GM06990 (cell line): ENCODE measurements around the gene EFHD1.
"Not testable (repeated sequence)": the region's sequence is repeated elsewhere in the genome, so short reads cannot be mapped to it uniquely, and the experiment has no call there.

Experiments
- DNase-seq: peaks from one replicate; pipeline ENCODE4 v3.0.0-alpha.2; 2011; ENCODE audit not compliant: insufficient read length; ENCODE audit errors: extremely low read depth
- H3K27me3 ChIP-seq: replicated peaks from 2 replicates; pipeline ENCODE4 v1.6.0; 2011; ENCODE audit warnings: low read length; ENCODE audit not compliant: control insufficient read depth, insufficient read depth
- H3K36me3 ChIP-seq: 2 replicates; pipeline ENCODE4 v1.5.1; 2011; ENCODE audit warnings: low read length; ENCODE audit not compliant: control insufficient read depth, insufficient read depth
- H3K4me3 ChIP-seq: replicated peaks from 2 replicates; pipeline ENCODE4 v1.5.1; 2011; ENCODE audit warnings: low read depth, mild to moderate bottlenecking, control low read depth, low read length
- TF ChIP-seq, protein P1 (sequence below): IDR thresholded peaks from 2 replicates; pipeline ENCODE4 v1.5.1; 2011; ENCODE audit warnings: low read length, control low read depth, mild to moderate bottlenecking, inconsistent platforms; ENCODE audit not compliant: insufficient read depth, poor library complexity, severe bottlenecking

EFHD1 gene

DNA sequence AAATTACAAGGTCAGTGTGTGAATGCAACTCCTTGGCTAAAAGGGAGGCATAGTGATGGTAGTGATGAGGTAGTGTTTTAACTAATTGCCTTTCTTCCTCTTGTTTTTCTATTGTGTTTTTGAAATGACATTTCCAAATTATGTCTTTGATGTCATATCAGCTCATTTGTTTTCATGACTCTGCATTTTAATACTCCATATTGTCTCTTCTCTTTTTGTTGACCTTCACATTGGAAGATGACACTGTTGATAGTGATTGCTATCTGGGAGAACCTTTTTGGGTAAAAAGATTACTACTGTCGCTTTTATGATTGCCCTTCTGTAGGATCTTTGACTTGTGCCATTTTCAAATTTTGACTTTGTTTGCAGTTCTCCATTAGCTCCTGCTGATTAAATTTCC, 66.8 kb downstream of the EFHD1 start:
- Histone ChIP-seq H3K4me3 (no peak overlapping the region), H3K27me3 (no peaks in the 10 kb centered on the region), H3K36me3 (peaks cover 5% of the 10 kb centered on the region)
- DNase-seq: no peak
- TF ChIP-seq, protein P1, sequence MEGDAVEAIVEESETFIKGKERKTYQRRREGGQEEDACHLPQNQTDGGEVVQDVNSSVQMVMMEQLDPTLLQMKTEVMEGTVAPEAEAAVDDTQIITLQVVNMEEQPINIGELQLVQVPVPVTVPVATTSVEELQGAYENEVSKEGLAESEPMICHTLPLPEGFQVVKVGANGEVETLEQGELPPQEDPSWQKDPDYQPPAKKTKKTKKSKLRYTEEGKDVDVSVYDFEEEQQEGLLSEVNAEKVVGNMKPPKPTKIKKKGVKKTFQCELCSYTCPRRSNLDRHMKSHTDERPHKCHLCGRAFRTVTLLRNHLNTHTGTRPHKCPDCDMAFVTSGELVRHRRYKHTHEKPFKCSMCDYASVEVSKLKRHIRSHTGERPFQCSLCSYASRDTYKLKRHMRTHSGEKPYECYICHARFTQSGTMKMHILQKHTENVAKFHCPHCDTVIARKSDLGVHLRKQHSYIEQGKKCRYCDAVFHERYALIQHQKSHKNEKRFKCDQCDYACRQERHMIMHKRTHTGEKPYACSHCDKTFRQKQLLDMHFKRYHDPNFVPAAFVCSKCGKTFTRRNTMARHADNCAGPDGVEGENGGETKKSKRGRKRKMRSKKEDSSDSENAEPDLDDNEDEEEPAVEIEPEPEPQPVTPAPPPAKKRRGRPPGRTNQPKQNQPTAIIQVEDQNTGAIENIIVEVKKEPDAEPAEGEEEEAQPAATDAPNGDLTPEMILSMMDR: no peak

DNA sequence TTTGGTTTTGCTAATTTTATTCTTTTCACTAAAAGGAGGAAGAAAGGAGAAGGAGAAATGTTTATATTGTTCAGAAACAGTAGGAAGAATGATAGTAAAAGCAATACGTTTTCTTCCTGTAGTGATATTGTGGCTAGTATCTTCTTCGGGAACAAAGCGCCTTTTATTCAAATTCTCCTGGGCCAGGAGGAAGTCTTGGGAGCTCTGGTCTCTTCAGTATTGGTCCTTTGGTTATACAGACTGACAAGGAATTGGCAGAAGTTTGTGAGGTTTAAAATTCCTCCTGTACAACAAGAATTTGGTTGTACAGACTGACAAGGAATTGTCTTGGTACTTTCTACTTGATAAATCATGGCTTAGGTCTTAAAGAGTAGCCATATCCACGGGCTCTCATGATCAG, 73.7 kb downstream of the EFHD1 start:
- H3K27me3 ChIP-seq: no peaks in the 10 kb centered on the region
- DNase-seq: no peak
- peaks cover 9% of the 10 kb centered on the region for H3K36me3 ChIP-seq
- H3K4me3 ChIP-seq: no peak overlapping the region
- TF ChIP-seq, protein P1: no peak

DNA sequence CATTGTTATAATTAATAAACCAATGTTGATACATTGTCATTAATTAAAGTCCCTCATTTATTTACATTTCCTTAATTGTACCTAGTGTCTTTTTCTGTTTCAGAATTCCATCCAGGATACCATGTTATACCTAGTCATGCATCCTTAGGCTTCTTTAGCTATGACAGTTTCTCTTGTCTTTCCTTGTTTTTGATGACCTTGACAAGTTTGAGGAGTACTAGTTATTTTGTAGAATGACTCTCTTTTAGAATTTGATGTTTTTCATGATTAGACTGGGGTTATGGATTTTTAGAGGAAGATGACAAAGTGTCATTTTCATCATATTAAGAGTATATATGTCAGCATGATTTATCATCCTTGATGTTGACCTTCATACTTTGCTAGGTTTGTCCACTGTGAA, 80.1 kb downstream of the EFHD1 start:
- Histone ChIP-seq H3K27me3 (no peaks in the 10 kb centered on the region), H3K4me3 (no peak overlapping the region), H3K36me3 (peaks cover 6% of the 10 kb centered on the region)
- TF ChIP-seq, protein P1: no peak
- no peak for DNase-seq

DNA sequence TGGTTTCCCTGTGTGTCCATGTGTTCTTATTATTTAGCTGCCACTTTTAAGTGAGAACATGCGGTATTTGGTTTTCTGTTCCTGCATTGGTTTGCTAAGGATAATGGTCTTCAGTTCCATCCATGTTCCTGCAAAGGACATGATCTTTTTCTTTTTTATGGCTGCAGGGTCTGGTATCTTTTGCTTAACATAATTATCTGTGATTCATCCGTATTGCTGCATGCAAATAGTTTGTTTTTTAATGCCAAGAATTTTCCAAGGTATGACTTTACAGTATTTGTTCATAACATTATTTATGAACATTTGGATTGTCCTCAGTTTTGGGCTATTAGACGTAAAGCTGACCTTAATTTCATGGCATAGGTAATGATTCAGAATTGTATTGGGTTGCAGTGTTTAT, 81.6 kb downstream of the EFHD1 start:
- DNase-seq: no peak
- H3K27me3 ChIP-seq: no peaks in the 10 kb centered on the region
- peaks cover 6% of the 10 kb centered on the region for H3K36me3 ChIP-seq
- H3K4me3 ChIP-seq: no peak overlapping the region
- TF ChIP-seq, protein P1: no peak

DNA sequence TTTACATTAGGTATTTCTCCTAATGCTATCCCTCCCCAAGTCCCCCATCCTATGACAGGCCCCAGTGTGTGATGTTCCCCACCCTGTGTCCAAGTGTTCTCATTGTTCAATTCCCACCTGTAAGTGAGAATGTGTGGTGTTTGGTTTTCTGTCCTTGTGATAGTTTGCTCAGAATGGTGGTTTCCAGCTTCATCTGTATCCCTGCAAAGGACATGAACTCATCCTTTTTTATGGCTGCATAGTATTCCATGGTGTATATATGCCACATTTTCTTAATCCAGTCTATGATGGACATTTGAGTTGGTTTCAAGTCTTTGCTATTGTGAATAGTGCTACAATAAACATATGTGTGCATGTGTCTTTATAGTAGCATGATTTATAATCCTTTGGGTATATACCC, 86.7 kb downstream of the EFHD1 start:
- H3K27me3 ChIP-seq, H3K36me3 ChIP-seq, DNase-seq, H3K4me3 ChIP-seq: not testable (repeated sequence)

DNA sequence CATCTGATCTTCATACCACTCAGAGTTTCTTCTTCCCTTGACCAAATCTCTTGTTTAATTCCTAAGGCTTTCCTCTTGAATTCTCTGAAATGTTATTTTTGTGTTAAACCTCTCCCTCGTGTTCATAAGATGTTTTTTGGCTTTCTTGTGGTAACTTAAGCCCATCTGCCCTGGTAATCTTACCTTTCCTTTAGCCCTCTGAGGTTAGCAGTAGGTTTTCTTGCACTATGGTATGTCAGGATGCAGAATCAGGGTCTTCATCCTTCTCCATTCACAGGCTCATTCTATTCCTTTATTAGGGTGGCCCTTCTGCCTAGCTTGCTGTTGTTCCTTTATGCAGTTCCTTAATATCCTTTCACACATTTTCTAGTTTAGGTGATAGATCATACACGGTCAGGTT, 87.9 kb downstream of the EFHD1 start:
- Histone ChIP-seq H3K36me3 (peaks cover 5% of the 10 kb centered on the region), H3K4me3 (no peak overlapping the region), H3K27me3 (no peaks in the 10 kb centered on the region)
- DNase-seq: no peak
- TF ChIP-seq, protein P1: no peak
